GM11168 (cell line): Measurements from ENCODE around the gene TFEB.

Source experiments
- in situ Hi-C: fragments of 300-500 bp; cut with MboI; formaldehyde crosslinking; loops from one replicate; pipeline ENCODE4 v1.12.0; 2022; ENCODE audit warnings: low sequenced_read_pairs; ENCODE audit not compliant: unreplicated experiment

Gene TFEB

DNA sequence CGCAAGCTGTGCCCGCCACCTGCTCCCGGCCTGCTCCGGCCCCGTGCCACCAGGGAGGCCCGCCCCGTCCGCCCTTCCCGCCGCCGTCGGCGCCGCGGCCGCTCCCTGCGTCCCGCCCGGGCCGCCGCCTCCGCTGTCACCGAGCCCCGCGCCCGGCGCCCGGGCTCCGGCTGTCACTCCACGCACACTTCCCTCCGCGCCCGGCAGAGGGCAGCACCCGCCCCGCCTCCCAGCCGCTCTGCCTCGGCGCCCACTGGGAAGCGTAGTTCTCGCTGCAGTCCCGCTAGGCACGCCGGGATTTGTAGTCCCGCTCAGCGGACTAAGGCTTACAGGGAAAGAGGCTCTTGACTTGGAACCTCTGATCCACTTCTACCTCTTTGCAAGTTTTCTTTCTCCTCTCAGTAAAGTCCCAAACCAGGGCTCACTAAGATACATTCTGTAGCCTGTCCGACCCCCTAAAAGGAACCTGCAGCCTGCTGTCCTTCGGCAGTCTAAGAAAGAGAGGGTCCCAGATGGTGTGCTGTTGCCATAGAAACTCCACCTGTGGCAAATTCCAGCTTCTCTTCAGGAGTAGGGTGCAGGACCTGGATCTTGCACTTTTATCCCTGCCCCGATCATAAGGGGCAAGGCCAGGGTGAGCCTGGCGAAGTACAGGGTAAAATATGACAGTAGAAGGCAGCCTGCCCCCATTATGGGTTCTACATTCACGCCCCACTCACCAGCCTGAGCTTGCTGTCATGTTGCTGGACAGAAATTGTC lies at the start of gene TFEB:
TFEB (minus strand) TSS at position 182 of the 759 bp plus-strand sequence. CDS start 44,395 bp downstream, outside the sequence.
- in situ Hi-C loops, result no loop called here

- in situ Hi-C loops, result loop anchor here (5.0 kb wide), 1 partner anchor 263 kb away; no protein-coding TSS in a partner anchor
Measured at GRCh38 chr6:41784581-41785171, 49.3 kb upstream of the TFEB start.

DNA sequence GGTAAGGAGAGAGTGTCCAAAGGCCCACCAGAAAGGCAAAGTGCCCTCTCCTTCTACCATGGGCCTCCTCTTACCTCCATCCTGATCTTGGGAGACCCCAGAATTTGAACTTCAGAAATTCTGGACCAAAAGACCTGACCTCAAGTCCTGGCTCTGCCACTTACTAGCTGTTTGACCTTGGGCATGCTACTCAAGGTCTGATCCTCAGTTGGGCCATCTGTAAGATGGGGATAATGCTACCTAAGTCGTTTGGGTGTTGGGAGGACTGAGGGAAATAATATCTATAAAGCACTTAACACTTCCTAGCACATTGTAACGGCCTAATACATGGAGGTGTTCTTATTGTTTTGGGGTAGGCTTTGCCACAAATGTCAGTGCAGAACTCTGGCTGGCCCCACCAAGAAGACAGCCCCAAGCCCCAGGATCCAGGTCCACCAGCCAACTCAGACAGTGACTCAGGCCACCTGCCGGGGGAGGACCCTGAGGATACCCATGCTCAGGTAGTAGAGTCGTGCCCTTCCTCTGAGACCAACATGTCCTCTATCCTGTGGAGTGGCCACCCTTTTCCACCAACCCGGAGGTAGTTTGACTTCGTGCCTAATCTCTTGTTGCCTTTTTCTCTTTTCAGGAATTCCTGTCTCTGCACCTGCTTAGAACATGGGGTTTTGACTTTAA lies 47.8 kb upstream of the TFEB start:
- in situ Hi-C loops, result loop anchor here (5.0 kb wide), 1 partner anchor 264 kb away; no protein-coding TSS in a partner anchor

GRCh38 chr6:41781366-41781730 lies 45.9 kb upstream of the TFEB start:
- in situ Hi-C loops, result loop anchor here (5.0 kb wide), 1 partner anchor 266 kb away; no protein-coding TSS in a partner anchor

GRCh38 chr6:41780551-41781365 lies 45.4 kb upstream of the TFEB start, which contains the start of gene PRICKLE4:
TSS of gene PRICKLE4 (plus strand) at chr6:41780782. CDS start at chr6:41783474, 2,692 bp downstream.
- in situ Hi-C loops, result loop anchor here (5.0 kb wide), 1 partner anchor 267 kb away; no protein-coding TSS in a partner anchor

DNA sequence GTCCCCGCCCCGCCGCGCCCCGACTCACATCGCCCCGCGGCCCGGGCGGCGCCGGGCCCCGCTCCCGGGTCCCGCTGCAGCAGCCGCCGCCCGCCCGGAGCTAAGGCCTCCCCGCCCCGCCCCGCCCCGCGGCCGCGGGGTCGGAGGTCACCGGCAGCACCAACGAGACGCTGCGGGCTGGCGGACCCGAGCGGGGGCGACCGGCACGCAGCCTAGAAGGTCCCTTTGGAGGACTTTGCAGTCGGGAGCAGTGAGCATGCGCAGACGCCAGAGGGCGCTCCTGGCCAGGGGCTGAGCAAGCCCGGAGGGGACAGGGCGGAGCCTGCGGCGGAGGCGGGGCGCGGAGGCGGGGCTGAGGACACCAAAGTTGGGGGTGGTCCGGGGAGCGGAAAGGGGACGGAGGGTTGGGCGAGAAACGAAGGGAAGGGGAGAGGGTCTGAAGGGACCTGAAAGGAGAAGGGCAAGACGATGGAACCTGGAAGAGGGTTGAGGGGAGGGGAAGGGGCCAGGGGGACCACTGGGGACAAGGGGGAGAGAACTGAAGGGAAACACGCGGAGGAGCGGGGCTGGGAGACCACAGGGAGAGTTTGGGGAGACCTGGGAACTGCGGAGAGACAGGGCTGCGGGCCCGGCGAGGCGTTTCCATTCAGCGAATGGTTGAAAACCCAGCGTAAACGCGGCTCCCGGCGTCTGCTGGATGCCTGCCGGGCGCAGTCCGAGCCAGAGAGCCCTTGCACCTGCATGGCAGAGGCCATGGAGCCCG lies 44.6 kb upstream of the TFEB start, which contains the start of gene FRS3:
FRS3 (minus strand) TSS at position 113 of the 763 bp plus-strand sequence. CDS start 2,913 bp downstream, outside the sequence.
- in situ Hi-C loops, result loop anchor here (5.0 kb wide), 1 partner anchor 267 kb away; no protein-coding TSS in a partner anchor

DNA sequence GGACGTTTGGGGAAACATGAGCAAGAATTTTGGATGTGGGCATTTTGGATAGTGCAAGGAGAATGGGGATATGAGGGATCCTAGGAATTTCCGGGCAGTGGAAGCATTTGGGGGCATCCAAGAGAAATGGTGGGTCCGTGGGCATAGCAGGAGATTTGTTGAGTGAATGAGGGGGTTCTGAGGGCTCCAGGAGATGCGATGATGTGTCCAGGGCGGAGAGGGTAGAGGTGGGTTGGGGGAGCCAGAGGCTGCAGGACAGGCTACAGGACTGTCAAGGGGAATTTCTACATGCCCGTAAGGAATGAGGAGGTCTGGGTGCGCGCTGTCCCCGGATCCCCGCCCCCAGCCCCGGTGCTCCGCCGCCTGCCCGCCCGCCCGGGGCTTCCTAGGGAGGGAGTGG lies 43.9 kb upstream of the TFEB start:
- in situ Hi-C loops, result no loop called here

GRCh38 chr6:41778895-41779294 lies 43.5 kb upstream of the TFEB start:
- in situ Hi-C loops, result no loop called here

GRCh38 chr6:41777551-41778285 lies 42.3 kb upstream of the TFEB start:
- in situ Hi-C loops, result no loop called here

DNA sequence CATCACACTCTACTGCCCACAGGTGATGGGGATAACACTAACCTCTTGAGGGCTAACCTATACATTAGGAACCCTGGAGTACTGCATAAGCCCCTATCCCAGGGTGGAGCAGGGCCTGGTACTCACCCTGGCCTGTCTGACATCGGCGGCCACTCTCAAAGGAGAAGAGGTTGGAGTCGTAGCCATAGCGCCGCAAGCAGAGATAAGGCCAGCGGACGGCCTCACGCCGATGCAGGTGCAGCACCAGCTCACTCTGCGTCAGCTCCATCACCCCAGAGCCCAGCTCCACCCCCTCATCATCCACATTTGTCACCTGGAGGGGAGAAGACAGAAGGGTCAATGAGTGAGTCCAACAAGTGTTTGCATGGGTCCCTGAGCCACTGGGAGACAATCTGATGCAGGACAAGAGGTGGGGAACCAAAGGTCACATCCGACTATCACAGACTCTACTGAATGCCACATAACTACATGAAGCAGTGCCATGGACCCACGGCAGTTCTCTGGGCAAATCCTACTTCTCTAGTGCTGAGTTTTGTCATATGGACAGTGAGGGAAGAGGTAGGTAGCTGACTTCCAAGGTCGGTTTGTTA lies 40.0 kb upstream of the TFEB start:
- in situ Hi-C loops, result no loop called here

DNA sequence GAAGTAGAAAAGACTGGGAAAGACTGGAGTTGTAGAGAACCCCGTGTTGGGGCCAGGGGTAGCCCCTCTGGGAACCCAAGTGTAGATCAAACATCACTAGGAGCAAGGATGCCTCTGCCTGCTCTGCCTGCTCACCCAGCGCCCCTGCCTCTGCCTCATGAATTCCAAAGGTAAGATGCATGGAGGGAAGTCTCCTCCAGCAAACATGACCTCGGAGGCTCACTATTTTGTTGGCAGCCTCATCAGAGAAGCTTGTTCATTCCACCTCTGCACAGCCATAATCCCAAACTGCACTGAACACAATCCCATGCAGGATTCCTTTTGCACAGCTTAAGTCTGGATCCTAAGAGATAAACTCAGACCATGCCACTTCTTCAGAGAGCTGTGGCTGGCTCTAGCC lies 39.4 kb upstream of the TFEB start:
- in situ Hi-C loops, result no loop called here

- in situ Hi-C loops, result no loop called here
Measured at GRCh38 chr6:41771058-41771983, 35.9 kb upstream of the TFEB start.

DNA sequence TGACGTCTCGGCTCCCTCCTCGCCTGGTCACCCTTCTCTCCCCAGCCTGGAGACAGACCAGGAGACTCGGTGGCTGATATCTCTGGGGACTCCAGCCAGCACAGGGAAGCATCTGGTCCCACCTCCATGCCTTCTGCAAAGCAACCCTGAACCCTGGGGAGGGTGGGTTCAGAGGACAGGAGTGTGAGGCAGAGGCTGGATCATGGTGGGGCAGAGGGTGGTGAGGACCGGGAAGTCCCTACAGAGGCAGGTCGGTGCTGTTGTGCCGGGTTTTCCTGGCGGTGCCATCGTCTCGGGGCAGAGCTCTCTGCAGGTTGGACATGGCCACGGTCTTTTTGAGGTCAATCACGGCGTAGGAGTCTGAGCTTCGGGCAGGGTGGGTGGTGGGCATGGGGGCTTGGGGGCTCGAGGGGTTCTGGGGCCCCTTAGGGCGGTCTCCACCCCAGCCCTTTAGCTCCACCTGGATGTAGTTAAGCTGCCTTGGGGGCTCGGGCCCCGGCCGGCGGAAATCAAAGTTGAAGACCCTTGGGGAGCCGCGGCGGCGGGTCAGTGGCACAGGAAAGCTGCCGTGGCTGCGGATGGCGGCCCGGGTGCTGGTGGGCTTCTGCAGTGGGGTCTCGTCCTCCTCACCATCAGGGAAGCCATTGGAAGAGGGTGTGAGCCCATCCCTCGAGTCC lies 35.1 kb upstream of the TFEB start:
- in situ Hi-C loops, result no loop called here

GRCh38 chr6:41769376-41769775 lies 34.0 kb upstream of the TFEB start:
- in situ Hi-C loops, result no loop called here

- in situ Hi-C loops, result no loop called here
Measured at GRCh38 chr6:41768545-41769308, 33.3 kb upstream of the TFEB start.
